Ishikawa (cell line): ENCODE measurements around the gene LRIF1.

Source experiments
- CEBPB ChIP-seq: IDR thresholded peaks from 2 replicates; pipeline ENCODE4 v1.6.1; 2012
- CREB1 ChIP-seq: IDR thresholded peaks from 2 replicates; pipeline ENCODE4 v1.6.1; 2012; ENCODE audit warnings: low read depth
- EGR1 ChIP-seq: IDR thresholded peaks from 2 replicates; pipeline ENCODE4 v1.6.1; 2012
- EP300 ChIP-seq: IDR thresholded peaks from 2 replicates; pipeline ENCODE4 v1.6.1; 2012; ENCODE audit warnings: borderline replicate concordance
- FOXM1 ChIP-seq: IDR thresholded peaks from 2 replicates; pipeline ENCODE4 v1.6.1; 2012; ENCODE audit warnings: low read depth, borderline replicate concordance
- NFIC ChIP-seq: IDR thresholded peaks from 2 replicates; pipeline ENCODE4 v1.6.1; 2012
- RAD21 ChIP-seq: IDR thresholded peaks from 2 replicates; pipeline ENCODE4 v1.6.1; 2012; ENCODE audit warnings: low read depth
- TAF1 ChIP-seq: IDR thresholded peaks from 2 replicates; pipeline ENCODE4 v1.6.1; 2012; ENCODE audit warnings: low read depth, mild to moderate bottlenecking
- TCF12 ChIP-seq: IDR thresholded peaks from 2 replicates; pipeline ENCODE4 v1.6.1; 2012; ENCODE audit warnings: low read depth
- TEAD4 ChIP-seq: IDR thresholded peaks from 2 replicates; pipeline ENCODE4 v1.6.1; 2012
- YY1 ChIP-seq: IDR thresholded peaks from 2 replicates; pipeline ENCODE4 v1.6.1; 2012; ENCODE audit warnings: low read depth
- ZBTB7A ChIP-seq: IDR thresholded peaks from 2 replicates; pipeline ENCODE4 v1.6.1; 2012; ENCODE audit warnings: low read depth
- TF ChIP-seq, protein P1 (sequence below): IDR thresholded peaks from 2 replicates; pipeline ENCODE4 v1.6.1; 2012
- TF ChIP-seq, protein P2 (sequence below): IDR thresholded peaks from 2 replicates; pipeline ENCODE4 v1.6.1; 2012
- TF ChIP-seq, protein P3 (sequence below): IDR thresholded peaks from 2 replicates; pipeline ENCODE4 v1.6.1; 2012; ENCODE audit warnings: low read depth, mild to moderate bottlenecking

Gene LRIF1

DNA sequence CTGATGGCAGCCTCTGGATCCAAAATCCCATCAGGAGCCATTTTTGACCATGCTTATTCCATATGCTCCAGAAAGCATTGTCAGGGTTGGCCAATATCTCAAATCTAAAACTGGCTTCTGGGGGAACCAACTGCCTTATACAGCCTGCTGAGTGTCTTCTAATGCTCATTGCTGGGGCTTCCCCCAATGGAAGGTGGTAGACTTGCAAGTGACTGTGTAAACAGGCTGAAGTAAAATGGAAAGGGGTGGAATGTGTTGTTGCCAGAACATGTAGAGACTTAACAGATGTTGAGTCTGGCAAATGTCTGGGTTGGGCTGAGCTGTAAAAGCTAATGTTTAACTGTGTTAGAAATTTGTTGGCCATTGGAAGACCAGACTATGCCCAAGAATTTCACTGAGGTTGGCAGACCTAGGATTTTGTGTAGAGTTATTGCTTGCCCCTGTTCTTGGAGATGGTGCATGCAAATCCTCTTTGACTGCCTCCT lies 22.7 kb upstream of the LRIF1 start:
- TF ChIP-seq CEBPB (no peak), CREB1 (no peak), EP300 (no peak), FOXM1 (no peak), NFIC (no peak), TAF1 (no peak), TEAD4 (no peak), RAD21 (no peak), YY1 (no peak), EGR1 (no peak), ZBTB7A (no peak), TCF12 (no peak)
- TF ChIP-seq, protein P1, sequence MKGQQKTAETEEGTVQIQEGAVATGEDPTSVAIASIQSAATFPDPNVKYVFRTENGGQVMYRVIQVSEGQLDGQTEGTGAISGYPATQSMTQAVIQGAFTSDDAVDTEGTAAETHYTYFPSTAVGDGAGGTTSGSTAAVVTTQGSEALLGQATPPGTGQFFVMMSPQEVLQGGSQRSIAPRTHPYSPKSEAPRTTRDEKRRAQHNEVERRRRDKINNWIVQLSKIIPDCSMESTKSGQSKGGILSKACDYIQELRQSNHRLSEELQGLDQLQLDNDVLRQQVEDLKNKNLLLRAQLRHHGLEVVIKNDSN, result no peak
- TF ChIP-seq, protein P2, sequence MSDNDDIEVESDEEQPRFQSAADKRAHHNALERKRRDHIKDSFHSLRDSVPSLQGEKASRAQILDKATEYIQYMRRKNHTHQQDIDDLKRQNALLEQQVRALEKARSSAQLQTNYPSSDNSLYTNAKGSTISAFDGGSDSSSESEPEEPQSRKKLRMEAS, result no peak
- TF ChIP-seq, protein P3, sequence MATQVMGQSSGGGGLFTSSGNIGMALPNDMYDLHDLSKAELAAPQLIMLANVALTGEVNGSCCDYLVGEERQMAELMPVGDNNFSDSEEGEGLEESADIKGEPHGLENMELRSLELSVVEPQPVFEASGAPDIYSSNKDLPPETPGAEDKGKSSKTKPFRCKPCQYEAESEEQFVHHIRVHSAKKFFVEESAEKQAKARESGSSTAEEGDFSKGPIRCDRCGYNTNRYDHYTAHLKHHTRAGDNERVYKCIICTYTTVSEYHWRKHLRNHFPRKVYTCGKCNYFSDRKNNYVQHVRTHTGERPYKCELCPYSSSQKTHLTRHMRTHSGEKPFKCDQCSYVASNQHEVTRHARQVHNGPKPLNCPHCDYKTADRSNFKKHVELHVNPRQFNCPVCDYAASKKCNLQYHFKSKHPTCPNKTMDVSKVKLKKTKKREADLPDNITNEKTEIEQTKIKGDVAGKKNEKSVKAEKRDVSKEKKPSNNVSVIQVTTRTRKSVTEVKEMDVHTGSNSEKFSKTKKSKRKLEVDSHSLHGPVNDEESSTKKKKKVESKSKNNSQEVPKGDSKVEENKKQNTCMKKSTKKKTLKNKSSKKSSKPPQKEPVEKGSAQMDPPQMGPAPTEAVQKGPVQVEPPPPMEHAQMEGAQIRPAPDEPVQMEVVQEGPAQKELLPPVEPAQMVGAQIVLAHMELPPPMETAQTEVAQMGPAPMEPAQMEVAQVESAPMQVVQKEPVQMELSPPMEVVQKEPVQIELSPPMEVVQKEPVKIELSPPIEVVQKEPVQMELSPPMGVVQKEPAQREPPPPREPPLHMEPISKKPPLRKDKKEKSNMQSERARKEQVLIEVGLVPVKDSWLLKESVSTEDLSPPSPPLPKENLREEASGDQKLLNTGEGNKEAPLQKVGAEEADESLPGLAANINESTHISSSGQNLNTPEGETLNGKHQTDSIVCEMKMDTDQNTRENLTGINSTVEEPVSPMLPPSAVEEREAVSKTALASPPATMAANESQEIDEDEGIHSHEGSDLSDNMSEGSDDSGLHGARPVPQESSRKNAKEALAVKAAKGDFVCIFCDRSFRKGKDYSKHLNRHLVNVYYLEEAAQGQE, result no peak

DNA sequence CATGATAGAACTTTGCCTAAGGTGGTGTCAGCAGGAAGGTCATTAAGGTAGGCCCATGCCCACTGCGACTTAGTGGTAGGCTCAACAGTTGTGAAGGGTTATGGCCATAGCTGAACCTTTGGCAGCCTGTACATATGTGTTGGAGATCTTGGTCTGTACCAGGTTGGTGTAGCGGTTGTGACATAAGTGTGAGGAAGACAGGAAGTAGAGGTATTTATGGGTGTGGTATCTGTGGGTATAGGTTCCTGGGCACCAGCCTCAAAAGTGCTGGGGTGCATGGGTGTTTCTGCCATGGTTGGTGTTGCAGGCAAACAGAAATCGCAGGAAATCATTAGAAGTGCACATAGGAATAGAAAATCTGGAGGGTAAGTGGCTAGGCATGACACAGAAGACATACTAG lies 18.6 kb upstream of the LRIF1 start:
- no peak for TF ChIP-seq NFIC

DNA sequence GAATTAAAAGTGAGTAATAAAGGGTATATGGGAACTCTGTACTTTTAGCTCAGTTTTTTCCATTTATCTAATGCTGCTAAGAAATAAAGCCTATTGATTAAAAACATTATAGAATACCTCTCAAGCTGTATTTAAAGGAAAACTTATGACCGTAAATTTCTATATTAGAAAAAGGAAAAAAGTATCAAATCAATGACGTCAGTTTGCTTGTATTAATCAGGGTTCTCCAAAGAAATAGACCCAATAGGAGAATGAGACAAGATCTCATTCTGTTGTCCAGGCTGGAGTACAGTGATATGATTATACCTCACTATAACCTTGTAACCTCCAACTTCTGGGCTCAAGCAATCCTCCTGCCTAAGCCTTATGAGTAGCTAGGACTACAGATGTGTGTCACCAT lies 15.4 kb upstream of the LRIF1 start:
- TF ChIP-seq ZBTB7A (no peak), YY1 (no peak), RAD21 (no peak), TAF1 (no peak), TCF12 (no peak), FOXM1 (no peak), EGR1 (no peak), CREB1 (no peak), TEAD4 (no peak), CEBPB (no peak), EP300 (no peak), NFIC (no peak)
- TF ChIP-seq, protein P1, result no peak
- TF ChIP-seq, protein P2, result no peak
- TF ChIP-seq, protein P3, result no peak

DNA sequence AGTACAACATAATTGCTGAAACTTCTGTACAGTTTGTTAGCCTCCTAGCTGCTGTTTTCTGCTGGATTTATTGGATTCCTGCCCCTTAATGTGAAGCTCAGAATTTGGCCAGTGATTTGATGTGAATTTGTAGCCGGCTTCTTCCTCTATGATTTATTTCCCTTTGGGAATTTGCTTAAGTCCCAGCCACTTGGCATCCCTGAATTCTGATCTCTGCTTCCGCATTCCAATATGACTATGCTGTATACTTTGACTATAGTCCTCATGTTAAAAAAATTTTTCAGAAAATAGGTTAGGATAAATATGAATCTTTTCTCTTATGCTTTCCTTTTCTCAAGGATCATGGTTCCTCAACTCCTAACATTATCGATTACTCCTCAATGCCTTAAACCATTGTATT lies 12.4 kb upstream of the LRIF1 start:
- no peak for TF ChIP-seq RAD21
- no peak for TF ChIP-seq YY1

DNA sequence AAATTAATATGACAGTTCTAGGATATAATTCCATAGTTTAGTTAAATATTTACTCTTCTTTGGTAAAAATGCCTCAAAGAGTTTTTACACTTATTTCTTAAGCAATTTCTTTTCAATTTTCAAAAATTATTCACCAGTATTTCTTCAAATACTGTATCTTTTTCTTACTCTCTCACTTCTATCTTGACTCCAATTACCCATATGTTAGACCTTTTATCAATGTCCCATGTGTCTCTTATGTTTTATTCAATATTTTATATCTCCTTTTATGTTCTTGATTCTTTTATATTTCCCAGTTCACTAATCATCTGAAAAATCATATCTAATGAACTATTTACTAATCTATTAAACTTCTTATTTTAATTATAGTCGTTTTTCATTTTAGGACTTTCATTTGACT lies 11.5 kb upstream of the LRIF1 start:
- no peak for TF ChIP-seq RAD21
- TF ChIP-seq YY1, result no peak

DNA sequence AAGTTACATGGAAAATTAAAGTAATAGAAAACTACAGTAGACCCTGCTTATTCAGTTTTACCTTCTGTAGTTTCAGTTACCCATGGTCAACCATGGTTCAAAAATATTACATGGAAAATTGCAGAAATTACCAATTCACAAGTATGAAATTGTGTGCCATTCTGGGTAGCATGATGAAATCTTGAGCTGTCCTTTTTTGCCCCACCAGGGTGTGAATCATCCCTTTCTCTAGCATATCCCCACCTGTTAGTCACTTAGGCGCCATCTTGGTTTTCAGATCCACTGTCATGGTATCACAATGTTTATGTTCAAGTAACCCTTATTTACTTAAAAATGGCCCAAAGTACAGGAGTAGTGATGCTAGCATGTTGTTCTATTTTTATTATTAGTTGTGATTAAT lies 3.5 kb upstream of the LRIF1 start:
- TF ChIP-seq ZBTB7A (no peak), EP300 (no peak), EGR1 (no peak), FOXM1 (no peak), TEAD4 (no peak), RAD21 (no peak), CEBPB (no peak), NFIC (no peak), TCF12 (no peak), YY1 (no peak), TAF1 (no peak), CREB1 (no peak)
- TF ChIP-seq, protein P3, result no peak
- TF ChIP-seq, protein P2, result no peak
- TF ChIP-seq, protein P1, result no peak
